Inferior parietal cortex (tissue), 1 donor: ENCODE results near the gene C19orf18.
"Not testable (repeated sequence)": the region's sequence is repeated elsewhere in the genome, so short reads cannot be mapped to it uniquely, and the experiment has no call there.

ENCODE experiments used
- DNase-seq: peaks from one replicate; pipeline ENCODE4 v3.0.0-alpha.2; 2016; ENCODE audit errors: extremely low spot score

The C19orf18 gene

GRCh38 chr19:57974434-57974833, at the start of gene C19orf18:
Gene C19orf18, minus strand, starts transcription at chr19:57974534. Its CDS starts 102 bp downstream, at chr19:57974432.
- no peak for DNase-seq

GRCh38 chr19:58022283-58022660, 47.9 kb upstream of the C19orf18 start:
- DNase-seq = no peak

- peak; percentile 77 for DNase-seq
Observed at GRCh38 chr19:58021541-58022282, 47.4 kb upstream of the C19orf18 start.

GRCh38 chr19:58020129-58020528, 45.8 kb upstream of the C19orf18 start:
- DNase-seq = no peak

GRCh38 chr19:58014141-58014540, 39.8 kb upstream of the C19orf18 start:
- DNase-seq = no peak

GRCh38 chr19:58010507-58010906, 36.2 kb upstream of the C19orf18 start:
- DNase-seq = peak; percentile 2

- DNase-seq = peak; percentile 90
Observed at GRCh38 chr19:58009666-58010301, 35.5 kb upstream of the C19orf18 start.

- peak; percentile 1 for DNase-seq
Observed at GRCh38 chr19:58009301-58009665, 34.9 kb upstream of the C19orf18 start.

GRCh38 chr19:58008877-58009276, 34.5 kb upstream of the C19orf18 start:
- not testable (repeated sequence) for DNase-seq

- no peak for DNase-seq
Observed at GRCh38 chr19:58007285-58007684, 33.0 kb upstream of the C19orf18 start.

GRCh38 chr19:58003174-58003828, 29.0 kb upstream of the C19orf18 start:
- DNase-seq = peak; percentile 37

GRCh38 chr19:58002384-58003173, 28.2 kb upstream of the C19orf18 start, which contains the start of gene ZNF606:
Gene ZNF606, minus strand, starts transcription at chr19:58002820. Its CDS starts 1,501 bp downstream, at chr19:58001319.
- peak; percentile 80 for DNase-seq

GRCh38 chr19:58001895-58002369, 27.6 kb upstream of the C19orf18 start:
- peak; percentile 3 for DNase-seq

- no peak for DNase-seq
Observed at GRCh38 chr19:58000677-58001076, 26.3 kb upstream of the C19orf18 start.

- DNase-seq = no peak
Observed at GRCh38 chr19:57992841-57993240, 18.5 kb upstream of the C19orf18 start.

- no peak for DNase-seq
Observed at GRCh38 chr19:57978586-57979289, 4.4 kb upstream of the C19orf18 start.

- no peak for DNase-seq
Observed at GRCh38 chr19:57964761-57965160, 9.6 kb downstream of the C19orf18 start.

GRCh38 chr19:57961785-57962184, 12.5 kb downstream of the C19orf18 start:
- DNase-seq = no peak

- no peak for DNase-seq
Observed at GRCh38 chr19:57954996-57955395, 19.3 kb downstream of the C19orf18 start.

GRCh38 chr19:57949702-57950101, 24.6 kb downstream of the C19orf18 start:
- DNase-seq = no peak

- DNase-seq = no peak
Observed at GRCh38 chr19:57949296-57949695, 25.0 kb downstream of the C19orf18 start.
